CD4-positive, alpha-beta T cell treated with Interleukin-6 at 100 ng/mL for 8 hours (primary cell): Measurements from ENCODE around the gene SCG5.
"Not testable (repeated sequence)": the region's sequence is repeated elsewhere in the genome, so short reads cannot be mapped to it uniquely, and the experiment has no call there.

ENCODE experiments used
- DNase-seq: peaks from one replicate; pipeline ENCODE4 v3.0.0-alpha.2; 2020; ENCODE audit warnings: mixed read lengths, low spot score

The SCG5 gene

GRCh38 chr15:32641517-32642059 lies at the start of gene SCG5:
TSS of gene SCG5 (plus strand) at chr15:32641710. CDS start at chr15:32643593, 1,883 bp downstream.
- DNase-seq = no peak

DNA sequence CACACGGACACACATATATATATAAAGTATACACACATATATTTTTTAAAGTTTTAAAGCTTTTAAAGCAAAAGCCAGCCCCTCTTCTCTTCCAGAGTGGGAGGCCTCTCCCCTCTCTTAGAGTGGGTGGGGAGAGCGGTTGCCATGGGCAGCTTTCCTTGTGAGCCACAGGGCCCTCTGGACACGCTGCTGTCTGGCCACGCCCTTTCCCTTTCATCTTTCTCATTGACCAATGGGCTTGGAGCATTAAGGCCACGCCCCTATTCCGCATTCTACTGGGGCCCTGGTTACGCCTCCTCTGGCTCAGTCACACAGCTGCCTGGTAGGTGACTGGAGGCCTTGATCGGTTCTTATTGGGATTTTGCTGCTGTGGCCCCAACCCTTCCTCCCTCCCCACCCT lies 48.4 kb upstream of the SCG5 start, which contains the start of gene GOLGA8N:
Gene GOLGA8N (plus strand): TSS at position 306 of the 400 bp plus-strand sequence.
- not testable (repeated sequence) for DNase-seq

DNA sequence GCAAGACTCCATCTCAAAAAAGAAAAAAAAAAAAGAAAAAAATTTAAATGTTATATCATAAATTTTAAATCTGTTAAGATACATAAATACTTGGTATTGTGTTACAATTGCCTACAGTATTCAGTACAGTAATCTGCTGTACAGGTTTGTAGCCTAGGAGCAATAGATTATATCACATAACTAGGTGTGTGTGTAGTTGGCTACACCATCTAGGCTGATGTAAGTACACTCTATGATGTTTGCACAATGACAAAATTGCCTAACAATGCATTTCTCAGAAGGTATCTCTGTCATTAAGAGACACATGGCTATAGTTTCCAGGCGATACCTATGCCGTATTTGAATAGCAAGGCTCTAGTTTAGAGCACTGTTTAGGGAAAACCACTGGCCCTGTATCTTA lies 32.0 kb upstream of the SCG5 start:
- DNase-seq = not testable (repeated sequence)

DNA sequence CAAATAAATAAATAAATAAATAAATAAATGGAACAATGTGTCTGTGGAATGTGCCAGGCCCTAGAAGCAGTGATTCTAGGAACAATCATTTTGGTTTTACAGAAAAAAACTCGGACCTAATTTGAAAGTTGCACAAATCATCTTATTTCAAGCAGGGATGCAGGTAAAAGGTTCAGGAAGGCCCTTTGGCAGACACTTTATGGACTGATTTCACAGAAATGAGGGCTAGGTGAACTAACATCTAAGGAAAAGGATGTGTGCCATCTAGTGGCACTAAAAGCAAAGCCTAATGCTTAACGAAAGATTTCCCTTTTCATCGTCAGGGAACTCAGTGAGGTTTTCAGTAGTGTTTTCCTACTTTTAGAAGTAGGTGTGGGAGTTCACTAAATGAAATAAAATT lies 30.8 kb upstream of the SCG5 start:
- DNase-seq = peak; percentile 18

GRCh38 chr15:32614712-32615050 lies 26.8 kb upstream of the SCG5 start:
- DNase-seq = not testable (repeated sequence)

DNA sequence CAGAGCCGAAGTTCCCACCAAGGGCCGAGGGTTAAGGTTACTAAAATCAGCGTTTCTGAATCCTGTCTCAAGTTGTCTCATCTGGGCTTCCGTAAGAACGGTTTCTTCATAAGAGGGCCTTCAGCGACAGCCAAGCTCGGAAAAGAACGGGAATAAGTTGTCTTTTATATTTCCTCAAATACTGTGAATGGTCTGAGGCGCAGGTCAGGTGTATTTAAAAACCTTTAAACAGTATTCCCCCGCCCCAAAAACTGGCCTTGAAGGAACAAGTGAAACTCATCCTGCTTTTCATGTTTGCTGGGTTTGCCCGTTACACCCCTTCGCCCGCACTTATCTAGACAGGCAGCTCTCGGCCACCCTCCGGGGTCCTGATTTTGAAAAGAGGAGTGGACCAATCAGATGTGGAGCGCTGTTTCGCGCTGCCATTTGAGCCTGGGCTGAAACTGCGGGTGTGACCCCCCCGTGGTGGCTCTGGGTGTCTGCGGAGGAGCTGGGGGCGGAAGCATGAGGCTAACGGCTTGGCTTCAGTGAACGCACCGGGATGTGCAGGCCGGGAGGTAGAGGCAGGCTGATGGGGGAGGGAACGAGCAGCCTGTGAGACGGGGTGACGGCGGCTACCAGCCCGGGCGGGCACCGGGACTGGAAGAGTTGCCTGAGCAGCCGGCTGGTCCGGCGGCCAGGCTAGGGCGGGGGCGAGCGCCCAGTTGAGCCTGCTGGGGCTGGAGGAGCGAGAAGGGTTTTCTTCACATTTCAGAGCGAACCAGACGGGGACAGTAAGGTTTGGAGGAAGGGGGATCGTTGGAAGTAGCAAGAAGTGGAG lies 26.2 kb upstream of the SCG5 start, which contains the start of gene ARHGAP11A:
Gene ARHGAP11A (plus strand): TSS at position 454 of the 820 bp plus-strand sequence. CDS start 708 bp downstream, outside the sequence.
- DNase-seq = peak; percentile 78

- not testable (repeated sequence) for DNase-seq
Measured at GRCh38 chr15:32615871-32616426, 25.6 kb upstream of the SCG5 start.

DNA sequence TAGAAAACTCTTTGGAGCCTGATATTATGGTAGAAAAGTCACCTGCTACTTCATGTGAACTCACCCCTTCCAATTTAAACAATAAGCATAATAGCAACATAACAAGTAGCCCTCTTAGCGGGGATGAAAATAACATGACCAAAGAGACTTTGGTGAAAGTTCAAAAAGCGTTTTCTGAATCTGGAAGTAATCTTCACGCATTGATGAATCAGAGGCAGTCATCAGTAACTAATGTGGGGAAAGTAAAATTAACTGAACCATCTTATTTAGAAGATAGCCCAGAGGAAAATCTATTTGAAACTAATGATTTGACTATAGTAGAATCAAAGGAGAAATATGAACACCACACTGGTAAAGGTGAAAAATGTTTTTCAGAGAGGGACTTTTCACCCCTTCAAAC lies 5.1 kb upstream of the SCG5 start:
- DNase-seq = no peak

- no peak for DNase-seq
Measured at GRCh38 chr15:32636908-32637567, 4.5 kb upstream of the SCG5 start.

DNA sequence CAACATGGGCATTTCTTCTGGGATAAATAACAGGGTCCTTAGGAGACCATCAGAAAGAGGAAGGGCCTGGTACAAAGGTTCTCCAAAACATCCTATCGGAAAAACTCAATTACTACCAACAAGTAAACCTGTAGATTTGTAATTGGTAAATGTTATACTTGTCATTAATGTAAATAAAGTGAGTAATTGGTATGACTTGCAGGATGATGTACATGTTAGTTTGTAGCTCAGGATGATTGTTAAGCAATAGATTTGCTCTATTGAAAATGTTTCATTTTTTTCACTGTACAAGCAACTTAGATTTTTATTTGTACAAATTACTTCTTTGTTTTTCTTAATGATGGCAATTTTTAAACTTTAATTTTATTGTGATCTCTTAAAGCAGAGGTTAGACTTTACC lies 3.8 kb upstream of the SCG5 start:
- DNase-seq = no peak

DNA sequence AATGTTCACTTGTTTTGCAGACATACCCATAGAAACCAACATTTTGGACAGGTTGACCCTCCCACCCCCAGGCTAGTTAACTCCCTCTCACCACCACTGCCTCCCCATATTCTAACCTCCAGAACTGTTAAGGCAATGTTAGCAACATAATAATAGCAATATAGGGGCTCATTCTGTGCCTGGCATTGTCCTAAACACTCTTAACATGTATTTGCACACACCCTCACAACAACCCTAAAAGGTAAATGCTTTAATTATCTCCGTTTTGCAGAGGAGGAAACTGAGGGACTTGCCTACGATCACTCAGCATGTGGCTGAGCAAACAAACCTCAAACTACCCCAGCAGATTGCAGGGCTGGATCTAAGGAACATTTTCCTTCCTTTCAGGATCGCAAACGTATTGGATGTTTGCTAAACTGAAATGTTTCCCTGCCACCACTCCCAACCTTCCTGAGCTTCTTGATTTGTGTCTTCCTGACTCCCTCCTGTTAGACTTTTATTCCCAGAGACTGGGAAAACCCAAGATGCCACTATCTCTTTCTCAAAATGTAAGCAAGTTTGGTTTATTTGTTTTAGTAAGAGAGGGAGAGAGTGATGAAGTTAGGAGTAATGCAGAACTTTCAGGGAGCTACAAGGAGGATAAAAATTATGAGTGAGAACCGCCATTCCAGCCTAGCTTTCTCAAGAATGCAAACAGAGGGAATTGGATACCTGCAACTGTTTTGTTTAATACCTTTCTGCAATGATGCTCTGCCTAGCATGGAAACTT lies 1.3 kb downstream of the SCG5 start:
- DNase-seq = no peak

DNA sequence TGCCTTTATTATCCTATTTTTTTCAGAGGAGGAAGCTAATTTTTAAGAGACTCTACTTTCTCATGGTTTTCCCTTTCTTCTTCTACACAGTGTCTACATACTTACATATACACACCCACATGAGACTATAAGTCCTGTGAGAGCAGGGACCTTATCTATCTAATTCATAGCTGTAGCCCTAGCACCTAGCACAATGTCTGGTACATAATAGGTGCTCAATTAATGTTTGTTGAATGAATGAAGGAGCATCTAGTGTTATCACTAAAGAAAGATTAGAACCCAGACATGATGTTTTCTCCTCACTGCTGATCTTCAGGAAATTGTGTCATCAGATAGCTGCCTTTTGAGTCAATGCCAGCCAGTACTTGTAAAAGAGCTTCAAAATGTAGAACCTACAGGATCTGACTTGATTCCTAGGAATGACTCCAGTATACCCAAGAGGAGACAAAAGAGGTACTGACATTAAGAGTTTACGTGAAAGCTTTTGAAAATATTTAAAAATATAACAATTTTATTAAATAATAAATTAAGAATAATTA lies 2.5 kb downstream of the SCG5 start:
- no peak for DNase-seq

- DNase-seq = no peak
Measured at GRCh38 chr15:32646291-32646690, 4.8 kb downstream of the SCG5 start.

GRCh38 chr15:32649342-32649741 lies 7.8 kb downstream of the SCG5 start:
- no peak for DNase-seq

DNA sequence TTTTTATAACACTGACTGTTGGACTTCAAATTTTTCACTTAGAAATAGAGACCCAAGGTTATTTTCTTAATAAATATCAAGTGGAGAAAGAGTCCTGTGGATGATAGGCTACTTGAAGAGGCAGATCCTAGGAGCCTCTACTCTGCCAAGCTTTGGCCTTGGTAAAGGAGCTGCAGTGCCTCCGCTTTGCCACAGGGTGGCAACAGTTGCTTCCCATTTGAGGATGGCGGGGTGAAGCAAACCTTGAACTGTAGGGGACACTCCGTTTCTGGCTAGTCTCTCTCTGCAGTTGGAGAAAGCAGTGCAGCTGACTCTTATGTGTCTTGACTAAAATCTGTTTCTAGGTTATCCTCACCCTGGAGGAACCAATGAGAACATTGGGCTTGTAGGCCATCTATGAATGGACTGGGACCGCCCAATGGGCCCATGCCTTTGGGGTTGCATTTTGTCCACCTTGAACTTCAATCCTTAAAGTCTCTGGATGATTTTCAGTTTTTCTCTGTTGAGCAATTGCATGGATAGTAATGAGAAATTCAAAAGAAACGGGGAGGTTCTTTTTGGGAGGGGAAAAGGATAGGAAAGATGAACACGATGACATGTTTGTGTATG lies 9.8 kb downstream of the SCG5 start:
- peak; percentile 36 for DNase-seq

DNA sequence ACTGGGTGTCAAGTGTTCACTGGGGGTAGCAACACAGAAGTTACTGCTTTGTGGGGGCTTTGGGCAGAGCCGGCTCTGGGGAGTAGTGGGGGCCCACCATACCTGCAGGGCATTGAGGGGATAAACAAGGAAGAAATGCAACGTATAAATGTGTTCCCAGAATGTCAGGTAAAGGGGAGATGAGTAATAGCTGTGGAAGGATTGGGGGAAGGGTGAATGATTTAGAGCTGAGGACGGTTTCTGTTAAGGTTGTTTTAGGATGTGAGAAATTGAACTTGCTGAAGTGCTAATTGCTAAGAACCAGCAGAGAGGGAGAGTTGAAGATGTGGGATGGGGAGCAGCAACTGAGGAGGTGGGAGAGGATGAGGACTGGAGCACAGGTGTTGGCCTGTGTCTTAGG lies 10.7 kb downstream of the SCG5 start:
- DNase-seq = no peak

DNA sequence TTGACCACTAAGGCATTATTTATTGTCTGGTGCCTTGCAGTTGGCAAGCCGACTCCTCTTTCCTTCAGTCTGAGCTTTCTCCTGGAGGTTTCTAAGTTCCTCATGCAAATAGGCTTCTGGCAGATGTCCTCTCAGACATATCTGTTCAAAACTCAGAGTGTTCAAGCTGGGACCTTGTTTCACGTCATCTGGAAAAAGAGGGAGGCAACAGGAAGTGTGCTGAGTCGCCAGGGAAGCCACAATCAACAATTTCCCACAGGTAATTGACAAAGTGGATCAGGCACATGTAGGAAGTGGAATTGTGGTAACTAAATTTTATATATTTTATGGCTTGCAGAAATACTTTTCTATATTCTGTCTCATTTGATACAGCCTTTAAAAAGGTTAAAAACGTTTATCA lies 14.6 kb downstream of the SCG5 start:
- DNase-seq = no peak

GRCh38 chr15:32656496-32656895 lies 15.0 kb downstream of the SCG5 start:
- DNase-seq = no peak

GRCh38 chr15:32657198-32657883 lies 15.8 kb downstream of the SCG5 start:
- no peak for DNase-seq

GRCh38 chr15:32657941-32658340 lies 16.4 kb downstream of the SCG5 start:
- DNase-seq = no peak
